Loucy (cell line): ENCODE data around the gene MOSPD3.
A peak's percentile ranks its signal among the peaks of the same experiment; 100 is the strongest.
"Not testable (repeated sequence)": the region's sequence is repeated elsewhere in the genome, so short reads cannot be mapped to it uniquely, and the experiment has no call there.

Source experiments
- H2AFZ ChIP-seq: fragments of 200-600 bp; sonication (generic); 2 replicates; pipeline ENCODE4 v1.6.0; 2016; ENCODE audit warnings: antibody characterized with exemption, mild to moderate bottlenecking, low read length, moderate library complexity
- H3F3A ChIP-seq: fragments of 200-600 bp; 2 replicates; pipeline ENCODE4 v1.6.0; 2016; ENCODE audit warnings: antibody characterized with exemption, low read depth, mild to moderate bottlenecking
- H3K27me3 ChIP-seq: fragments of 200-600 bp; sonication (generic); 2 replicates; pipeline ENCODE4 v1.6.1; 2014; ENCODE audit warnings: low read length, mild to moderate bottlenecking; ENCODE audit not compliant: insufficient read depth, poor library complexity, severe bottlenecking
- H3K36me3 ChIP-seq: fragments of 200-600 bp; sonication (generic); 2 replicates; pipeline ENCODE4 v1.6.1; 2016; ENCODE audit warnings: low read length; ENCODE audit not compliant: insufficient read depth
- H3K4me1 ChIP-seq: fragments of 200-600 bp; sonication (generic); 2 replicates; pipeline ENCODE4 v1.5.1; 2014; ENCODE audit warnings: low read length, mild to moderate bottlenecking; ENCODE audit not compliant: insufficient read depth, poor library complexity, severe bottlenecking
- H3K4me2 ChIP-seq: fragments of 200-600 bp; sonication (generic); 2 replicates; pipeline ENCODE4 v1.6.0; 2014; ENCODE audit warnings: antibody characterized with exemption, low read length, low read depth, mild to moderate bottlenecking; ENCODE audit not compliant: poor library complexity, severe bottlenecking
- H3K4me3 ChIP-seq: fragments of 200-600 bp; sonication (generic); 2 replicates; pipeline ENCODE4 v1.5.1; 2014; ENCODE audit warnings: low read length, mild to moderate bottlenecking, mixed read lengths; ENCODE audit not compliant: poor library complexity, severe bottlenecking
- H3K79me2 ChIP-seq: fragments of 200-600 bp; sonication (generic); 2 replicates; pipeline ENCODE4 v1.6.1; 2014; ENCODE audit warnings: low read length; ENCODE audit not compliant: insufficient read depth
- H3K9ac ChIP-seq: fragments of 200-600 bp; sonication (generic); 2 replicates; pipeline ENCODE4 v1.6.0; 2014; ENCODE audit warnings: mild to moderate bottlenecking, low read depth, low read length, moderate library complexity; ENCODE audit not compliant: poor library complexity, severe bottlenecking
- H3K9me2 ChIP-seq: fragments of 200-600 bp; sonication (generic); replicated peaks from 2 replicates; pipeline ENCODE4 v1.6.1; 2016; ENCODE audit warnings: low read depth, low read length, mixed read lengths
- H3K9me3 ChIP-seq: fragments of 200-600 bp; sonication (generic); 2 replicates; pipeline ENCODE4 v1.6.1; 2014; ENCODE audit warnings: mild to moderate bottlenecking, antibody characterized with exemption, low read length, low read depth; ENCODE audit not compliant: insufficient read depth
- H4K20me1 ChIP-seq: fragments of 200-600 bp; sonication (generic); 2 replicates; pipeline ENCODE4 v1.6.0; 2014; ENCODE audit warnings: antibody characterized with exemption, low read length, mild to moderate bottlenecking; ENCODE audit not compliant: insufficient read depth, poor library complexity, severe bottlenecking
- CTCF ChIP-seq: fragments of 200-600 bp; sonication (generic); conservative IDR thresholded peaks from 2 replicates; pipeline ENCODE4 v1.5.1; 2014; ENCODE audit warnings: mild to moderate bottlenecking, antibody characterized with exemption, low read length
- EZH2phosphoT487 ChIP-seq: fragments of 200-600 bp; IDR thresholded peaks from 2 replicates; pipeline ENCODE4 v1.6.1; 2018; ENCODE audit warnings: antibody characterized with exemption, mild to moderate bottlenecking, moderate library complexity, borderline replicate concordance

MOSPD3 gene

GRCh38 chr7:100611983-100612729 lies at the start of gene MOSPD3:
MOSPD3 (plus strand) TSS chr7:100612540; CDS start chr7:100612792, 252 bp downstream.
- Histone ChIP-seq H3F3A (0 out of 2 replicates have a peak, but pooled peaks cover 4% of the 10 kb centered on the region), H3K9me2 (no peaks in the 10 kb centered on the region), H3K27me3 (no peaks in the 10 kb centered on the region), H3K36me3 (no peaks in the 10 kb centered on the region), H3K9me3 (no peaks in the 10 kb centered on the region), H3K4me1 (peaks cover 19% of the 10 kb centered on the region), H3K4me2 (peak within 1 kb of the TSS; percentile 98), H2AFZ (peak within 1 kb of the TSS; percentile 77), H3K4me3 (peak within 1 kb of the TSS; percentile 71), H3K79me2 (no peaks in the 10 kb centered on the region), H3K9ac (peak within 1 kb of the TSS; percentile 65), H4K20me1 (no peaks in the 10 kb centered on the region)
- no peak for TF ChIP-seq EZH2phosphoT487
- no peak for TF ChIP-seq CTCF

- Histone ChIP-seq H3K9ac (no peak overlapping the region), H3K36me3 (no peaks in the 10 kb centered on the region), H2AFZ (no peak overlapping the region), H3K4me3 (no peak overlapping the region), H3K4me2 (no peak overlapping the region), H3K79me2 (no peaks in the 10 kb centered on the region), H3K9me2 (no peaks in the 10 kb centered on the region), H3F3A (no peaks in the 10 kb centered on the region), H3K9me3 (no peaks in the 10 kb centered on the region), H3K27me3 (no peaks in the 10 kb centered on the region), H4K20me1 (no peaks in the 10 kb centered on the region), H3K4me1 (peaks cover 16% of the 10 kb centered on the region)
- TF ChIP-seq EZH2phosphoT487, result no peak
- no peak for TF ChIP-seq CTCF
Measured at GRCh38 chr7:100563100-100563564, 49.2 kb upstream of the MOSPD3 start.

- Histone ChIP-seq H4K20me1 (no peaks in the 10 kb centered on the region), H2AFZ (no peak overlapping the region)
Measured at GRCh38 chr7:100563809-100564400, 48.4 kb upstream of the MOSPD3 start.

GRCh38 chr7:100564405-100564804 lies 47.9 kb upstream of the MOSPD3 start:
- H3F3A ChIP-seq, H3K9ac ChIP-seq, H3K27me3 ChIP-seq, H3K9me3 ChIP-seq, H2AFZ ChIP-seq, H4K20me1 ChIP-seq, H3K36me3 ChIP-seq, H3K4me3 ChIP-seq, H3K4me2 ChIP-seq, H3K9me2 ChIP-seq, H3K79me2 ChIP-seq: not testable (repeated sequence)
- H3K4me1 ChIP-seq, result peaks cover 28% of the 10 kb centered on the region

More at GRCh38 chr7:100563809-100564400, 48.4 kb upstream of the MOSPD3 start:
- H3K9me2 ChIP-seq, result no peaks in the 10 kb centered on the region
- H3F3A ChIP-seq, result no peaks in the 10 kb centered on the region
- TF ChIP-seq CTCF (peak; percentile 97), EZH2phosphoT487 (no peak)
- no peaks in the 10 kb centered on the region for H3K27me3 ChIP-seq
- H3K36me3 ChIP-seq, result no peaks in the 10 kb centered on the region
- peaks cover 23% of the 10 kb centered on the region for H3K4me1 ChIP-seq
- no peak overlapping the region for H3K4me3 ChIP-seq
- no peaks in the 10 kb centered on the region for H3K9me3 ChIP-seq
- H3K4me2 ChIP-seq, result no peak overlapping the region
- no peak overlapping the region for H3K9ac ChIP-seq
- no peaks in the 10 kb centered on the region for H3K79me2 ChIP-seq
